Astrocyte (in vitro differentiated cells and primary cell): ENCODE results near the gene RAB6B. TPM values are rescaled to one million over a fixed set of nuclear protein-coding genes. Genes with fewer than 3 reads are reported as not detected.

Experiments
- total RNA-seq: library from RNA; stranded (reverse); gene quantifications from 2 replicates; pipeline ENCODE4 v1.2.1, GENCODE V29; 2021

RAB6B gene
- total RNA-seq, 1 donor from 2014 or later: 61.8 TPM

Other genes with a start within 250 kb of the RAB6B start
- 19.5 and 23.9 TPM in 2 replicates for gene TOPBP1, start 233.9 kb downstream of the RAB6B start, total RNA-seq
- gene TF, start 149.5 kb downstream of the RAB6B start, total RNA-seq: 0.34 and 1.3 TPM in 2 replicates
- gene SRPRB, start 90.1 kb downstream of the RAB6B start, total RNA-seq: 83.8 and 99.4 TPM in 2 replicates
- gene SLCO2A1, start 134.0 kb upstream of the RAB6B start, total RNA-seq: 2.1 and 2.2 TPM in 2 replicates